ENCODE data around the gene LIMCH1.

GRCh38 chr4:41661442-41662076 lies 123.6 kb downstream of the LIMCH1 start:
- TF ChIP-seq CTCF (IDR thresholded peaks at IDR 0.05), result peak; percentile 98
- TF ChIP-seq, protein P1, sequence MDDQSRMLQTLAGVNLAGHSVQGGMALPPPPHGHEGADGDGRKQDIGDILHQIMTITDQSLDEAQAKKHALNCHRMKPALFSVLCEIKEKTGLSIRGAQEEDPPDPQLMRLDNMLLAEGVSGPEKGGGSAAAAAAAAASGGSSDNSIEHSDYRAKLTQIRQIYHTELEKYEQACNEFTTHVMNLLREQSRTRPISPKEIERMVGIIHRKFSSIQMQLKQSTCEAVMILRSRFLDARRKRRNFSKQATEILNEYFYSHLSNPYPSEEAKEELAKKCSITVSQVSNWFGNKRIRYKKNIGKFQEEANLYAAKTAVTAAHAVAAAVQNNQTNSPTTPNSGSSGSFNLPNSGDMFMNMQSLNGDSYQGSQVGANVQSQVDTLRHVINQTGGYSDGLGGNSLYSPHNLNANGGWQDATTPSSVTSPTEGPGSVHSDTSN (IDR thresholded peaks at IDR 0.05), result no peak
- TF ChIP-seq RAD21 (IDR thresholded peaks at IDR 0.05; ENCODE audit: low read length), result peak; percentile 97
- TF ChIP-seq POLR2AphosphoS5 (IDR thresholded peaks at IDR 0.05; ENCODE audit: low read depth, low read length), result no peak
- TF ChIP-seq, protein P2, sequence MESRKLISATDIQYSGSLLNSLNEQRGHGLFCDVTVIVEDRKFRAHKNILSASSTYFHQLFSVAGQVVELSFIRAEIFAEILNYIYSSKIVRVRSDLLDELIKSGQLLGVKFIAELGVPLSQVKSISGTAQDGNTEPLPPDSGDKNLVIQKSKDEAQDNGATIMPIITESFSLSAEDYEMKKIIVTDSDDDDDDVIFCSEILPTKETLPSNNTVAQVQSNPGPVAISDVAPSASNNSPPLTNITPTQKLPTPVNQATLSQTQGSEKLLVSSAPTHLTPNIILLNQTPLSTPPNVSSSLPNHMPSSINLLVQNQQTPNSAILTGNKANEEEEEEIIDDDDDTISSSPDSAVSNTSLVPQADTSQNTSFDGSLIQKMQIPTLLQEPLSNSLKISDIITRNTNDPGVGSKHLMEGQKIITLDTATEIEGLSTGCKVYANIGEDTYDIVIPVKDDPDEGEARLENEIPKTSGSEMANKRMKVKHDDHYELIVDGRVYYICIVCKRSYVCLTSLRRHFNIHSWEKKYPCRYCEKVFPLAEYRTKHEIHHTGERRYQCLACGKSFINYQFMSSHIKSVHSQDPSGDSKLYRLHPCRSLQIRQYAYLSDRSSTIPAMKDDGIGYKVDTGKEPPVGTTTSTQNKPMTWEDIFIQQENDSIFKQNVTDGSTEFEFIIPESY (IDR thresholded peaks at IDR 0.05; ENCODE audit: borderline replicate concordance, low read depth), result no peak
- no peak for TF ChIP-seq YY1 (IDR thresholded peaks at IDR 0.05; ENCODE audit: low read depth)
